IPS-11a (cell line): ENCODE measurements around the gene CAPN15.

ENCODE experiments used
- H3K4me3 ChIP-seq: one replicate; pipeline ENCODE4 v1.5.1; 2013; ENCODE audit warnings: low read depth, low read length, control low read depth

Gene CAPN15

DNA sequence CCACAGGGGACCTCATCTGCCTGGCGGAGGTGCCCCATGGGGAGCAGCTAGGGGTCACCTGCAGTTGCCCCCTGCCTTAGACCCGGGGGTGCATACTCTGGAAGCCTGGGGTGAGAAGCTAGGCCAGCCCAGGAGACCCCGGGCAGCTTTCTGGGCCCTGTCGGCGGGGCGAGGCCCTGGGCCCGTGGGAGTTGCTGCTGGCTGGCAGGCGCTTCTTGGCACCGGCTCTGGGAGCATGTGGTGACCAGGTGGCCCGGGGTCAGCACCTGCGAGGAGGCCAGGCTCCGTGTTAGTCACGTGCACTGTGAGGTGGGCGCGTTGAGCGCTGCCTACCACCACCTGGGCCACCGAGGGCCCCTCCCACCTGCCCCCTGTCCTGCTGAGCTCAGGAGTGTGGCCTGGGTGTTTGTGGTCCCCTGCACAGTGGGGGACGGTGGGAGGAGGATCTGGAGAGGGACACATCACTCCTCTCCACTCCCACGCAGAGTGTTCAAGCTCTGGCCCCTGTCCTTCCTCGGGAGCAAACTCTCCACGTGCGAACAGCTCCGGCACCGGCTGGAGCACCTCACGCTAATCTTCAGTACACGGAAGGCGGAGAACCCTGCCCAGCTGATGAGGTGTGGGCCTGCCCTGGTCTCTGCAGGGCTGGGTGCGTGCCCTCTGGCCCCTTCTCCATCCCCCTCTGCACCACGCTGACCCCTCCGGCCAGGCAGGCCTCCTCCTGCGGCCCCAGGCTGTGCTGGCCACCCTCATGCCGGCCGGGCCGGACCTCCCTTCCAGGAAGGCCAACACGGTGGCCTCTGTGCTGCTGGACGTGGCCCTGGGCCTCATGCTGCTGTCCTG is 48.1 kb downstream of the CAPN15 start:
- H3K4me3 ChIP-seq, result no peak overlapping the region

- no peak overlapping the region for H3K4me3 ChIP-seq
These were observed 48.8 kb downstream of the CAPN15 start for GRCh38 chr16:576197-576822.

- H3K4me3 ChIP-seq, result no peak overlapping the region
These were observed 49.3 kb downstream of the CAPN15 start for GRCh38 chr16:576823-577201.

DNA sequence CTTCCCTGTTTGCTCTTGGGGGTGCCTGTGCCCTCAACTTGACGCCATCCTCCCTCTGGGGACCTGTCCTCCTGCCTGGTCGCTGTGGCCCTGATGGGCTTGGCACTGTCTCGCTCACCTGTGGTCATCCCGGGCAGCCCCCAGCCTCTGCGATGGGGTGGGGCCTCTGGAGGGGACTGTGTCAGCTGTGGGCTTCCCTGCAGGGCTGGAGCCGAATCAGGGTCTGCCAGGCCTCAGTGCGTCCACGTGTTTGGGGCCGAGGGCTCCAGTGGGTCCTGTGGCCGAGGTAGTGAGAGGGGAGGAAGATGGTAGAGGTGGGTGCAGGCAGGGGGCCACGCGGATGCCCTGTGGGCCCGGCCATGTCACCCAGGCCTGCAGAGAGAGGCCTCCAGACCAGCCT is 50.3 kb downstream of the CAPN15 start:
- no peak overlapping the region for H3K4me3 ChIP-seq

- H3K4me3 ChIP-seq, result no peak overlapping the region
These were observed 50.8 kb downstream of the CAPN15 start for GRCh38 chr16:578232-578869.

DNA sequence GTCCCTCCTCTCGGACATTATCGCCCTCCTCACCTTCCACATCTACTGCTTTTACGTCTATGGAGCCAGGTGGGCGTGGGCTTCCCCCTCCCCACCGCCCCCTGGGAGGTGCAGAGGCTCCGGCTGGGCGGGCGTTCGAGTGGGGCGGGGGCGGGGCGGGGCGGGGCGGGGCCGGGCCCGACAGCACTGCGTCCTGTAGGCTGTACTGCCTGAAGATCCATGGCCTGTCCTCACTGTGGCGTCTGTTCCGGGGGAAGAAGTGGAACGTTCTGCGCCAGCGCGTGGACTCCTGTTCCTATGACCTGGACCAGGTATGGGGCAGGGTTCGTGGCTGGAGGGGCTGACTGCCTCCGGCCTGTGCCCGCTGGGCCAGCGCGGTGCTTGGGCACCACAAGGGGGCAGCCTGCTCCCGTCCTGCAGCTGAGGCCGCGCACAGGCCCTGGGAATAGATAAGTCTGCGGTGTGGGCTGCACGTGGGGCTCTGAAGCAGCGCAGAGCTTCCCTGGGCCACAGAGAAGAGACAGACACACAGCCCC is 51.4 kb downstream of the CAPN15 start:
- no peak overlapping the region for H3K4me3 ChIP-seq

DNA sequence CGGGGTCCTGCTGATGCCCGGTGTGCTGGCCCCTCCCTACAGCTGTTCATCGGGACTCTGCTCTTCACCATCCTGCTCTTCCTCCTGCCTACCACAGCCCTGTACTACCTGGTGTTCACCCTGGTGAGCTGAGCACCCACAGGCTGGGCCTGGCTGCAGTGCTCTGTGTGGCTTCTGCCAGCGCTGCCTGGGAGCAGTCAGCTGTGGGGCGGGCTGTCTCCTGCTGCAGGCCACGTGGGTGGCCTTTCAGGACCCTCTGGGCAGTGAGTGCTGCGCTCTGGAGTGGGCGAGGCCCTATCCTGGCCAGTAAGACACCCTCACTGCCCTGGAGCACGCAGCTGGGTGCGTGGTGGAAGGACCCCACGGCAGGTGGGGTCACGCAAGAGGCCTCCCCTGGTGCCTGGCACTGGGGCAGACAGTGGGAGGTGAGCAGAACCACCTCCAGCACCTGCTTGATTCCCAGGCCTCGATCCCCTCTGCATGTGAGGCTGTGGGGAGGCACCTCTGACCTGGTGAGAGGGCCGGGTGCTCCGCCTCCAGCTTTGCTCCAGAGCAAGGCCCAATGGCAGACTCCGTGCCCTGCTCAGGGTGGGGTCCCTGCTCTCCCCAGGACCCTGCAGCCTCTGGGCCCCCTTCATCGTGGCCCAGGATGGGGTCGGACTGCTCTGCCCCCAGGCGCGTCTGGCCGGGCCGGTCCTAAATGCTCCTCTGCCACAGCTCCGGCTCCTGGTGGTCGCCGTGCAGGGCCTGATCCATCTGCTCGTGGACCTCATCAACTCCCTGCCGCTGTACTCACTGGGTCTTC is 52.8 kb downstream of the CAPN15 start:
- no peak overlapping the region for H3K4me3 ChIP-seq

DNA sequence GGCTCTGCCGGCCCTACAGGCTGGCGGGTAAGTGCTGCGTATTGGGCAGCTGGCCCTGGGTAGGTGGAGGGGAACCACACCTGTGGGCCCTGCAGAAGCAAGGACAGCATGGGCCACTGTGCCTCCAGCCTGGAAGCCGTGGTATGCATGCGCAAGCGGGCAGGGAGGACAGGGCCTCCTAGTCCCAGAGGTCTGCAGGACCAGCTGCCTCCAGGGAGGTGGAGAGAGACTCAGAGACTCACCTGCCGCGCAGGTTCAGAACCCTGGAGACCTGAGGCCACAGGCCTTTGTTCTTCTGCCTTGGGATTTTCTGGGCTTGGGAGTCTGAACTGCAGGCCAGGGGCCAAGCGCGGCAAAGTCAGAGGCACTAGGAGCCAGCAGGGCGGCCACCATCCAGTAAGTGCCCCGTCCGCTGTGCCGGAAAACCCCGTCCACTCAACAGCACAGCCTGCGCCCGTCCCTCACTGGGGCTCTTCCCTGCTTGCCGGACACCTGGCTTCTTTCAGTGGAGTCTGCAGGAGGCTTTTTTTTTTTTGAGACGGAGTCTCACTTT is 53.5 kb downstream of the CAPN15 start:
- no peak overlapping the region for H3K4me3 ChIP-seq

DNA sequence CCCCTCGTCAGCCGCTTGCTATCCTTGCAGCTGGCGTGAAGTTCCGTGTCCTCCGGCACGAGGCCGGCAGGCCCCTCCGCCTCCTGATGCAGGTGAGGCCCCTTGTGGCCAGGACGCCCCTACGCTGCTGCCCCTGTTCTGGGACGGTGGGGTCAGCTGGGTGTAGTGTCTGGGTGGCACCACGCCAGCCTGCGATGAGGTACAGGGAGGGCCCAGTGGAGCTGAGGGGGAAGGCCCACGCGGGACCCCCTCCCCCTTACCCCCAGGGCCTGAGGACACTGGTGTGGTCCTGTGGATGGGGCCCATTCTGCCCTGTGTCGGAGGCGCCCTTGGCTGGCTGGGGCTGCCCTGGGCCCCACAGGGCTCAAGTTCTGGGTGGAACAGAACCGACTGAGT is 54.7 kb downstream of the CAPN15 start:
- no peak overlapping the region for H3K4me3 ChIP-seq

- H3K4me3 ChIP-seq, result no peak overlapping the region
These were observed 55.3 kb downstream of the CAPN15 start for GRCh38 chr16:582614-583331.

- no peak overlapping the region for H3K4me3 ChIP-seq
These were observed 55.9 kb downstream of the CAPN15 start for GRCh38 chr16:583470-583814.

GRCh38 chr16:583815-584591 is 56.5 kb downstream of the CAPN15 start:
- no peak overlapping the region for H3K4me3 ChIP-seq

- H3K4me3 ChIP-seq, result no peak overlapping the region
These were observed 57.8 kb downstream of the CAPN15 start for GRCh38 chr16:585351-585750.

DNA sequence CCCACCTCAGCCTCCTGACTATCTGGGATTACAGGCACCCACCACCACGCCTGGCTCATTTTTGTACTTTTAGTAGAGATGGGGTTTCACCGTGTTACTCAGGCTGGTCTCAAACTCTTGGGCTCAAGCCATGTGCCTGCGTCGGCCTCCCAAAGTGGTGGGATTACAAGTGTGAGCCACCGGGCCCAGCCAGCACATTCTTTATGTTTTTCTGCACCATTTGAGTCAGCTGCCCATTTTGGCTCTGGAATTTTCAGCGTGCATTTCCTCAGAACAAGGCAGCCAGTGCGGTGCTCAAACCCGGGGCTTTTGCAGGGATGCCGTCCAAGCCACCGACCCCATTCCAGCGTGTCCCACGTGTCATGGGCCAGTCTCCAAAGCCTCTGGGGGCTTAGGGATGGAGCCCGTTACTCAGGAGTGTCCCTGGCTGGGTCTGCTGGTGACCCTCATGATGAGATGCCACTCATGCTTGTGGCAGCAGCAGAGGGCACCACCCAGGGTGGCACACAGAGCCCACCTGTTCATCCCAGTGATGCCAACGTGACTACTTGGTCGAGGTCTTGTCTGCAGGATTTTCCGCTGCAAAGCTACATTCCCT is 58.6 kb downstream of the CAPN15 start:
- no peak overlapping the region for H3K4me3 ChIP-seq

DNA sequence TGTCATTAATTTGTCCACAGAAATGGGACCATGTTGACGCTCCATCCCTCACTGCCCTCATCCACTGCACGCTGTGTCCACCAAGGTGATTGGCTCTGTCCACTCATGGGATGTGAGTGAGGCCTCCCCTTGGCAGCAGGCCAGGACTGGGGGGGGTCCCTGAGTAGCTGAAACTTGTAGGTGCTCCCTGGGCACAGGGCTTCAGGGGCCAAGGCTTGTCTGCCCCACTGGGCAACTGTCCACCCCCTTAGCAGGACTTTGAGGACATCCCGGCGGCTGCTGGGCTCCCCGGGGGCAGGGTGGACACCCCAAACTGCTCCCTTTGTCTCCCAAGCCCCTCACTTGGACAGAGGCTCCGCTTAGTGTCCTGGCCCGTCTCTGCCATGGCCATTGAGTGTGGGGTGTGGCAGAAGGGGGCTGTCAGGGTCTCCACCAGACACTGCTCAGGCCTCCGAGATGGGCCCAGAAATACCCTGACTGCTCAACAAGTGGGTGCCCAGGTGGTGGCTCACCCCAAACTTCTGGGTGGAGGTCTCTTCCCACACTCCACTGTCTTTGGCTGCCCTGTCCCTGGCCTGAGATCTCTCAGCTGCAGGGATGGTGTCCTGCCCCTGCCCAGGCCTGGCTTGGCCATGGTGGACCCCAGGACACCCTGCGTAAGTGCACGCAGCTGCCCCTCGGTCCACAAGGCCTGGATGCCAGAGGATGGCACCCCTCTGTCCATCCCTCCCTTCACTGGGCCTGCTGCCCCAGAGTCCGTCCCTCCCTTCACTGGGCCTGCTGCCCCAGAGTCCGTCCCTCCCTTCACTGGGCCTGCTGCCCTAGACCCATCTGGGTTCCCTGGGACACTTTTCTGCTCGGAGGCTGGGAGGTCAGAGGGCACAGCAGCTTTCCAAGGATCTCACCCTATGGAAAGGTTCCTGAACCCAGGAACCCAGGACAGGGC is 59.4 kb downstream of the CAPN15 start:
- H3K4me3 ChIP-seq, result no peak overlapping the region

GRCh38 chr16:588639-588888 is 61.1 kb downstream of the CAPN15 start:
- peak overlapping the region; percentile 98 for H3K4me3 ChIP-seq

DNA sequence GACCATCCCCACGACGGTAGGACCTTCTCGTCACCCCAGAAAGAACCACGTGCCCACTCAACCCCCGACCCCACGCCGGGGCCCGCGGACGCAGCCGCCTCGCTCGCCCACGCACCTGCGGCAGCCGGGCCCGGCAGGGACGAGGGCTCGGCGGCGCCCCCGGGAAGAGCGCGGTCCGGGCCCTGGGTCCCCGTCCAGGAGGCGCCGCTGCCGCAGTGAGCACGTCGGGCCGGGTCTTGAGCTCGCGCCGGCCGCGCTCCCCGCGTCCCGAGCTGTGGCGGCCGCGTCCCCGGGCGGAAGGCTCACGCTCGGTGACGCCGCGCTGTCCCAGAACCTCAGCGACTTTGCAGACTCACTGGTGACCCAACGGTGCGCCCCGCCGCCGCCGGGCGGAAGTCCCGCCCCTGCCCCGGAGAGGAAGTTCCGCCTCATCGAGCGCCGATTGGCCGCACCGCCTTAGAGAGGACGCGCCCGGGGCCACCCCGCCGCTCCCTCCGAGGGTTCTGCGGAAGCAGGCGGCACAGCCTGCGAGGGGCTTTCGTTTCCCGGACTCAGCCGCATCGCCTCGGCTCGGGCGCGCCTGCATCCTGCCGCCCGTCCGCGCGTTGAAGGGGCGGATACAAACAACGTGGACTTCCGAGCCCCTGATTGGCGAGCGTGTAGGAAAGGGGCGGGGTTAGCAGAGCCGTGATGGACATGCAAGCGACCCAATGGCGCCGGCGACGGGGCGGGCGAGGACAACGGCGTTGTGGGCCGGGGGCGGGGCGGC is 61.6 kb downstream of the CAPN15 start:
- peak overlapping the region; percentile 98 for H3K4me3 ChIP-seq
